Uterus (tissue), 4 donors: Measurements from ENCODE around the gene LRP1B. TPM values are rescaled to one million over a fixed set of nuclear protein-coding genes. Genes with fewer than 3 reads are reported as not detected.

Experiments used
- DNase-seq, 2 donors: peaks; one replicate each; pipeline ENCODE4 v3.0.0-alpha.2; 2019 to 2020
- H3K27ac ChIP-seq, 2 donors: fragments of 200-600 bp; sonication (generic); 1 replicate in 1 of 2; 2 replicates in 1 of 2; pipeline ENCODE4 v1.5.1; 2016 to 2018
- H3K27me3 ChIP-seq, 2 donors: fragments of 200-600 bp; sonication (generic); one replicate each; pipeline ENCODE4 v1.5.1; 2018 to 2019; ENCODE audit warnings: control low read depth in 1 of 2
- H3K36me3 ChIP-seq, 2 donors: fragments of 200-600 bp; sonication (generic); one replicate each; pipeline ENCODE4 v1.5.1; 2019; ENCODE audit warnings: control low read depth in 1 of 2
- H3K4me1 ChIP-seq, 2 donors: fragments of 200-600 bp; sonication (generic); one replicate each; pipeline ENCODE4 v1.5.1; 2018 to 2019; ENCODE audit warnings: control low read depth in 1 of 2
- H3K4me3 ChIP-seq, 2 donors: fragments of 200-600 bp; sonication (generic); 1 replicate in 1 of 2; 2 replicates in 1 of 2; pipeline ENCODE4 v1.5.1; 2018 to 2019; ENCODE audit warnings: mild to moderate bottlenecking in 1 of 2
- H3K9me3 ChIP-seq, 2 donors: fragments of 200-600 bp; sonication (generic); one replicate each; pipeline ENCODE4 v1.5.1; 2019; ENCODE audit warnings: control low read depth in 1 of 2
- POLR2A ChIP-seq, 2 donors: fragments of 450-650 bp; IDR thresholded peaks; one replicate each; pipeline ENCODE4 v1.6.1; 2016; ENCODE audit warnings: antibody characterized with exemption in 2 of 2, mild to moderate bottlenecking in 1 of 2, moderate library complexity in 1 of 2
- intact Hi-C: fragments of 100-400 bp; cut with DNase I; formaldehyde crosslinking; loops from one replicate; pipeline ENCODE4 v1.15.1; 2023; ENCODE audit warnings: low total_unique reads
- total RNA-seq, 4 donors: library from RNA; depleted of rRNA in 3 of 4; stranded (reverse); fragments of >200 nt in 3 of 4; gene quantifications; one replicate each; pipeline versions ENCODE4 v1.1.0 to v1.2.4, GENCODE V29; 2014 to 2023
- TF ChIP-seq, protein P1 (sequence below), 4 experiments: fragments of 200-600 bp in 2 of 4; fragments of 450-650 bp in 2 of 4; sonication (generic) in 2 of 4; IDR thresholded peaks; one replicate each; pipeline ENCODE4 v1.5.1; 2016 to 2019; ENCODE audit warnings: antibody characterized with exemption in 4 of 4, mild to moderate bottlenecking in 2 of 4, moderate library complexity in 1 of 4
- donor health status: DM: yes; HTN: yes; CAD: no.

Gene LRP1B
- total RNA-seq, 4 donors from 2014 or later = 0.29 to 7.3 (median 0.79) TPM; not detected in 1

DNA sequence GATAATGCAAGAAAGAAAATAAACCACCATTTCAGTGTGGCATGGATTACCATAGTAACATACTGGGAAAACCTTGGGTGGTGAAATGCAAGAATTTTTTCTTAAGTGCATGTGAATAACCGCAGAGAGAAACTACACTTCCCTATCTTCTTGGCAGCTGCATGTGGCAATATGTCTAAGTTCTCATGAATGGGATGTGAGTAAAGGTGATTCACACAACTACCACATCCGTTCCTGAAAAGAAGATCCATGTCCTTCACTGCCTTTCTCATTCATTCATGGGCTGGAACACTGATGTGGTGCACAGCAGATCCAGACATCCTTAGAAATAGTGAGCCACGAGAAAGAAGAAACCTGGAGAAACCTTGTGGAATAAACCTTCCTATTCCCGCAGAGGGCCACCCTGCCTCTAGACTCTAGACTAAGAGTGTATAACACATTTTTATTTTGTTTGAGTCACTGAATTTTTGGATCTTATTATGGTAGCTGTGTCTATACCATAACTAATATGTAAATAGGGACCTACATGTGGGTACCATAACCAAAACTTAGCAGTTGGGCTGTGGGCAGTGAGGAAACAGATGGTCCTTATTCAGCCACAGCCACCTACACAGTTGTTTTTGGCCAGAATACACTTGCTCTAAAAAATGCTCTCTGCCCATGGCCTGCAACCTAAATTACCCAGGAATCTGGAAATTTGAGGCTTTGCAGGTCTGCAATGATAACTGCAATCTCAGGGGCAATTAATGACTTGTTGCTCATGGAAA, 573.3 kb downstream of the LRP1B start:
- Histone ChIP-seq H3K9me3 (no peaks in the 10 kb centered on the region), H3K36me3 (no peaks in the 10 kb centered on the region), H3K27me3 (no peaks in the 10 kb centered on the region), H3K4me1 (no peaks in the 10 kb centered on the region), H3K4me3 (no peak overlapping the region), H3K27ac (no peak overlapping the region)
- intact Hi-C loops = no loop called here
- DNase-seq = no peak
- no peak for TF ChIP-seq POLR2A (IDR thresholded peaks at IDR 0.05)
- TF ChIP-seq, protein P1, sequence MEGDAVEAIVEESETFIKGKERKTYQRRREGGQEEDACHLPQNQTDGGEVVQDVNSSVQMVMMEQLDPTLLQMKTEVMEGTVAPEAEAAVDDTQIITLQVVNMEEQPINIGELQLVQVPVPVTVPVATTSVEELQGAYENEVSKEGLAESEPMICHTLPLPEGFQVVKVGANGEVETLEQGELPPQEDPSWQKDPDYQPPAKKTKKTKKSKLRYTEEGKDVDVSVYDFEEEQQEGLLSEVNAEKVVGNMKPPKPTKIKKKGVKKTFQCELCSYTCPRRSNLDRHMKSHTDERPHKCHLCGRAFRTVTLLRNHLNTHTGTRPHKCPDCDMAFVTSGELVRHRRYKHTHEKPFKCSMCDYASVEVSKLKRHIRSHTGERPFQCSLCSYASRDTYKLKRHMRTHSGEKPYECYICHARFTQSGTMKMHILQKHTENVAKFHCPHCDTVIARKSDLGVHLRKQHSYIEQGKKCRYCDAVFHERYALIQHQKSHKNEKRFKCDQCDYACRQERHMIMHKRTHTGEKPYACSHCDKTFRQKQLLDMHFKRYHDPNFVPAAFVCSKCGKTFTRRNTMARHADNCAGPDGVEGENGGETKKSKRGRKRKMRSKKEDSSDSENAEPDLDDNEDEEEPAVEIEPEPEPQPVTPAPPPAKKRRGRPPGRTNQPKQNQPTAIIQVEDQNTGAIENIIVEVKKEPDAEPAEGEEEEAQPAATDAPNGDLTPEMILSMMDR (IDR thresholded peaks at IDR 0.05) = no peak

DNA sequence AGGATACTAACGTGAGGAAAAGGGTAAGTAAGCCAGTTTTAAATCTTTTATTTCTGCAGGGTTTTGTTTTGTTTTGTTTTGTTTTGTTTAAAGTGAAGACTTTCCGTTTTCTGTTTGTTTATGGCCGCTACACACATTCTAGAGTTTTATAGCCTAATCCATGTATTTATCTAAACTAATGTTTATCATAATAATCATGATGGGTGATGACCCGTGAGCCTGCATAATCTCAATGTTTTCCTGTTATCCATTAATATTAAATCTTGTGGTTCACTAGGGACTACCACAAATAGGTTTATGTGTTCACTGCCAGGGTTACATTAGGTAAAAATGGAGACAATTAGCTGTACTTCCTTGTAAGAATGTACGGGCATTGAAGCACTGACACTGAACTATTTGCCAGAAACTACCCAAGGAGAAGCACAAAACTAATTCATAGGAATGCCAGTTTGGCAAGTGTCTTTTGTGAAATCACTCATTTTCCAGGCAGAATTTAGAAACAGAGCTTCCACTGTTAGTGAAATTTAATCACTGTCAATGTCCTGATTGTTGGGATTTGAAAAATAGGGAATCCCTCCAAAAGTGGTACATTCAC, 574.8 kb downstream of the LRP1B start:
- Histone ChIP-seq H3K4me3 (no peak overlapping the region), H3K36me3 (no peaks in the 10 kb centered on the region), H3K27ac (no peak overlapping the region), H3K27me3 (no peaks in the 10 kb centered on the region), H3K4me1 (no peaks in the 10 kb centered on the region), H3K9me3 (no peaks in the 10 kb centered on the region)
- no peak for TF ChIP-seq POLR2A (IDR thresholded peaks at IDR 0.05)
- TF ChIP-seq, protein P1 (IDR thresholded peaks at IDR 0.05) = no peak
- intact Hi-C loops = no loop called here
- no peak for DNase-seq

DNA sequence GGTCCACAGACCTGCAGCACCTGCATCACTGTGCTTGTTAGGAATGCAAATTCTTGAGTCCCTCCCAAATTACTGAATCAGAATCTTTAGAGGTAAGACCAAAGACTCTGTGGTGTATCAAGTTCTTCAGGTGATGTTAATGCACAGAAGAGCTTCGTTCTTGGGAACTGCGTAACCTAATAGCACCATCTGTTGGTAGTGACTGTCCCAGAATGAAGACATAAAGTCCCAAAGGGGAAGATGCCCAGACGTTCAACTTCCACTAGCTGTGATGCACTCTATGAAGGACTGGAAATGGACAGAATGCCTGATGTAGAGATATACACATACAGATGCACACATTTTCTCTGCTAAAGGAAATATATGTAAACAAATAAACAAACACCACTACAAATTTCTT, 576.0 kb downstream of the LRP1B start:
- no peaks in the 10 kb centered on the region for H3K27me3 ChIP-seq
- no peak overlapping the region for H3K27ac ChIP-seq
- no peaks in the 10 kb centered on the region for H3K36me3 ChIP-seq
- intact Hi-C loops = no loop called here
- no peak for TF ChIP-seq POLR2A (IDR thresholded peaks at IDR 0.05)
- TF ChIP-seq, protein P1 (IDR thresholded peaks at IDR 0.05) = no peak
- H3K4me1 ChIP-seq = no peaks in the 10 kb centered on the region
- no peaks in the 10 kb centered on the region for H3K9me3 ChIP-seq
- no peak overlapping the region for H3K4me3 ChIP-seq
- DNase-seq = no peak

DNA sequence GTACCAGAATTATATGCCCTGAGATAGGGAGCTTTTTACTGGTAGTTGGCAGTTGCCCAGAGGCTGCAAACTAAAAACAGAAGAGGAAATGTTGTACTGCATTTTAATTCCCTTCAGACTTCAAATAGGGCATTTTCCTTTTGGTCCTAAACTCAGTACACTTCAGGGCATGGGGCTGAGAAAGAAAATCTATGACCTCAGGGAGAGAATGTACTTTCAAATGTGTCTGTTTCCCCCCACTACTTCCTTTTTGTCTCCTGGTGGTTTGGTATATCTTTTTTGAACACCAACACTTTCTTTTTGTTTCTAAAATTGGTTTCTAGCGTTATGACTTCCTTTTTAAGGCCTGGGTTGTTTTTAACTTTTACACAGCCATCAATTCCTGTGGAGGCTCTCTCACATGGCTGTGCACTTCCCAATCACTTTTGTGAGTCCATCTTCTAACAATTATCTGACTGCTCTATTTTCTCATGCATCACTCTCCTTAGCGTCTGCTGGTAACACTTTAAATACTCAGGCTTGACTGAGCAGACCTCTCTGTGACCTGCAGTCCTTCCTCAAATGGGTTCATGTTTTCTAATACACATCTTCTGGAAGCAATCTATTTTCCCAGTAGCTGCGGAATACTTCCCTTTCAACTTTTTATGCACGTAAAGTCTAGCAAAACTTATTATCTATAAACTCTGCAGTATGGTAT, 596.0 kb downstream of the LRP1B start:
- no peak overlapping the region for H3K4me3 ChIP-seq
- no peaks in the 10 kb centered on the region for H3K27me3 ChIP-seq
- no peaks in the 10 kb centered on the region for H3K36me3 ChIP-seq
- H3K27ac ChIP-seq = no peak overlapping the region
- no peaks in the 10 kb centered on the region for H3K9me3 ChIP-seq
- intact Hi-C loops = no loop called here
- no peak for TF ChIP-seq POLR2A (IDR thresholded peaks at IDR 0.05)
- TF ChIP-seq, protein P1 (IDR thresholded peaks at IDR 0.05) = no peak
- no peaks in the 10 kb centered on the region for H3K4me1 ChIP-seq
- no peak for DNase-seq

DNA sequence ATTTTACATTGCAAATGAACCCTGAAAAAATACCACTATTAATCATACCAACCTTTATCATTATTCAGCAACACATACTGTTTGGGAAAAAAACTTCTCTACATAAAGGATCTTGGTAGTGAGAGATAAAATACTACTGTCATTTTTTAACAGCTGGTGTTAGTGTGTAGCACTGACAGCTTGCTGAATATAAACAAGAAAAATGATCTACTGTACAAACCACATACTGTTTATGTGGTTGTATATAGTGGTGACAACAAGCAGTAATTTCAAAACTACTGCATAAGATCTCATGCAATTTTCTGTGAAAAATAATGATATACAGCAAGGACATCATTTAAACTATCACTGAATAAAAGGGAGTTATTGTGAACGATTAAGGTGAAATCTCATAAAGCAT, 601.2 kb downstream of the LRP1B start:
- Histone ChIP-seq H3K36me3 (no peaks in the 10 kb centered on the region), H3K4me1 (no peaks in the 10 kb centered on the region), H3K27me3 (no peaks in the 10 kb centered on the region), H3K9me3 (no peaks in the 10 kb centered on the region), H3K4me3 (no peak overlapping the region), H3K27ac (no peak overlapping the region)
- TF ChIP-seq, protein P1 (IDR thresholded peaks at IDR 0.05) = no peak
- TF ChIP-seq POLR2A (IDR thresholded peaks at IDR 0.05) = no peak
- DNase-seq = no peak
- intact Hi-C loops = no loop called here
